Measurements from ENCODE around the gene TLE5.
A peak's percentile ranks its signal among the peaks of the same experiment; 100 is the strongest.
"Not testable (repeated sequence)": the region's sequence is repeated elsewhere in the genome, so short reads cannot be mapped to it uniquely, and the experiment has no call there.

The TLE5 gene

DNA sequence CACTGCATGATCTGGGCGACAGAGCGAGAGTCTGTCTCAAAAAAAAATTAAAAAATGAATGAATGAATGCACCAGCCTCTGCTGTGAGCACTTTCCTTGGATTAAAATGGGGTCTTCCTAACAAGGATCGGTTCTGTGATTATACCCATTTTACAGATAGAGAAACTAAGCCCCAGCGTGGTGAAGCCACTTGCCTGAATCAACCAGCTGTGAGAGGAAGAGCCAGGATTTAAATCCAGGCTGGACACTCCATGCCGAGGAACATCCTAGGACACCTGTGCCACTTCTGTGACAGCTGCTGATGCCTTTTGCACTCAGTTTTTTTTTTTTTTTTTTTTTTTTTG is 14.1 kb downstream of the TLE5 start:
- H3K4me3 Mint-ChIP-seq, result no peak overlapping the region
- peaks cover 10% of the 10 kb centered on the region for H3K4me1 Mint-ChIP-seq
- no peaks in the 10 kb centered on the region for H3K9me3 Mint-ChIP-seq
- no peaks in the 10 kb centered on the region for H3K27me3 Mint-ChIP-seq
- H3K36me3 Mint-ChIP-seq, result peaks cover 3% of the 10 kb centered on the region
- no peak for DNase-seq (ENCODE audit: low spot score in 2 of 2)
- no peak overlapping the region for H3K27ac Mint-ChIP-seq
- ATAC-seq (ENCODE audit: low read depth), result no peak

DNA sequence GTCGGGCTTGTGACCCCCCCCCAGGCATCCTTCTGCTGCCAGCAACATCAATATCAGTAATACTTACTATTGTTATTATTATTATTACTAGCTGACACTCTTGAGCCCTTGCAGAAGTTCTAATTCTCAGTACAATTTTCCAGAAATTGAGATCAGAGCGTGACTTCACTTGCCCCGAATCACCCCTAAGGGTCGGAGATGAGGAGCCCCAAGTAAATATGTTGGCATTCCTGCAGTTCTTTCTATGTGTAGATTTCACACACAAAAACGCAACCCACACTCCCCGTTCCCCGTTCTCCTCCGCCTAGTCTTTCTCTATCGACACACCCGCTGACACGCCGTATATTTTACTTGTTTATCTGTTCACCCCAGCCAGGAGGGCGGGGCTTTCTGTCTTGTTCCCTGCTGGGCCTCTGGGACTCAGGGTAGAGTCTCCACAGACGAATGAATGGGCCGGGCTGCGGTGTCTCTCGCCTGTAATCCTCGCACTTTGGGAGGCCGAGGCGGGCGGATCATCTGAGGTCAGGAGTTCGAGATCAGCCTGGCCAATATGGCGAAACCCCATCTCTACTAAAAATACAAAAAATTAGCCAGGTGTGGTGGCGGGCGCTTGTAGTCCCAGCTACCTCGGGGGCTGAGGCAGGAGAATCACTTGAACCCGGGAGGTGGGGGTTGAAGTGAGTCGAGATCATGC is 14.7 kb downstream of the TLE5 start:
- H3K36me3 Mint-ChIP-seq, result peaks cover 2% of the 10 kb centered on the region
- ATAC-seq (ENCODE audit: low read depth) (peak; percentile 79), DNase-seq (ENCODE audit: low spot score in 2 of 2) (no peak)
- H3K9me3 Mint-ChIP-seq, result no peaks in the 10 kb centered on the region
- peaks cover under 1% of the 10 kb centered on the region for H3K27me3 Mint-ChIP-seq
- H3K4me1 Mint-ChIP-seq, result peaks cover 11% of the 10 kb centered on the region
- H3K27ac Mint-ChIP-seq, result peak overlapping the region; percentile 8
- peak overlapping the region; percentile 77 for H3K4me3 Mint-ChIP-seq

DNA sequence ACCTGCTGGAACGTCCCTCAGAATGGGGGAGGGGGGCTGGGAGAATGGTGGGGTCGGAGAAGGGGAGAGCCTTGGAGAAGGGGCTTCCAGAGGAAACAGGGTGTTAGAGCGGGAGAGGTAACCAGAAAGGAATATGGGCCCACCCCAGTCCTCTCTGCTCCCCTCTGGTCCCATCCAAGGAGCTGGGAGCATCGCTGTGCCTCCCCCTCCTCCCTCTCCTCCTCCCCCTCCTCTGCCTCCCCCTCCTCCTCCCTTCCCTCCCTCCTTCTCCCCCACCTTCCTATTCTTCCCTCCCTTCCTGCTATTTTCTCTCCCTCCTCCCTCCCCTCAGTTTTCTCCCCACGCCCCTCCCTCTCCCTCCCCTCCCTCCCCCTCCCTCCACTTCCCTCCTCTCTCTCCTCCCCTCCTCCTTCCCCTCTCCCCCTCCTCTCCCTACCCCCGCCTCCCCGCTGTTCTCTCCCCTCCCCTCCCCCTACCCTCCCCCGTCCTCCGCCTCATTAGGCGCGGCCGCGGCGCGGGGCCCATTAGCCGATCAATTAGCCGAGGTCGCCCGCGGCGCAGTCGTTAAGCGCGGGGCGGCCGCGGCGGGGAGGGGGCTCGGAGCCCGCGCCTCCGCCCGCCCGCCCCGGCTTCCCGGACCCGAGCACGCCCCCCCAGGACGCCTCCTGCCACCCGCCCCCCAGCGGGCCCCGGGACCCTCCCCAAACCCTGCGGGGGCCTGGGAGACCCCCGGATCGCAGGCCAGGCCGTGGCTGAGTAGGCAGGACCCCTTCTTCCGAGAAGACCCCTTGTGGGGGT is 15.4 kb downstream of the TLE5 start:
- H3K4me1 Mint-ChIP-seq, result peaks cover 15% of the 10 kb centered on the region
- H3K27ac Mint-ChIP-seq, result no peak overlapping the region
- peak overlapping the region; percentile 77 for H3K4me3 Mint-ChIP-seq
- H3K27me3 Mint-ChIP-seq, result peaks cover 4% of the 10 kb centered on the region
- DNase-seq (ENCODE audit: low spot score in 2 of 2) (no peak), ATAC-seq (ENCODE audit: low read depth) (no peak)
- no peaks in the 10 kb centered on the region for H3K9me3 Mint-ChIP-seq
- no peaks in the 10 kb centered on the region for H3K36me3 Mint-ChIP-seq

DNA sequence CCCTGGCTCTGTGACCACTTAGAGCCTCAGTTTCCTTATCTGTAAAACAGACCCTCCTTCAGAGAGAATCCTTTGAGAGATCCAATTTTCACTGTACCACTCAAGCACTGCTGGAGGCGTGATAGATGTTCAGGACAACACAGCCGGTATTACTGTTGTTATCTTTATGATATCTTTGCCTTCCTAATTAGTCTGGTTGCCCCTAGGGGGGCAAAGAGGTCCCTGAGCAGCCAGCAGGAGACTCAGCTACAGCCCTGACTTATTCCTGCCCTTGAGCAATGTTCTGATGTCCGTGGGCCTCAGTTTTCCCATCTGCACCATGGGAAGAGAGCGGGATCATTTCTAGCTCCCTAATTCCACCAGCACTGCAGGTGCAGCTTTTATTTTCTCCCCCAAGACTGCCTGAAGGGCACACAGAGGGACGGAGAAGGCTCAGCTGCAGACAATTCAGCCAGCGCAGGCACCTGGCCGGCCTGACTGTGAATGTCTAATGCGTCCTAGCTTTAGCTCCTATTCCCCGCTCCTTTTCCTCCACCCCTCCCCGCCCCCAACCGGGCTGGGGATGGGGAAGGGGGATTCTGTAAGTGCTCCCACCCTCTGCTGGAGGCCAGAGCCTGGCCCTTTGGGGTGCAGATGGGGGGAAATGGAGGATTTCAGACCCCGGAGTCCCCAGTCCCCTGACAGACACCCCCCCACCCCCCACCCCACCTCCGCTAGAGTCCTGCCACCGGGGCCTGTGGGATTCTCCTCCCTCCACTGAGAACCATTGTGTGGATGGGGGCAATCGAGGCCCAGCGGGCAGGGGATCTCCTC is 16.2 kb downstream of the TLE5 start:
- no peaks in the 10 kb centered on the region for H3K9me3 Mint-ChIP-seq
- H3K4me3 Mint-ChIP-seq, result peak overlapping the region; percentile 43
- H3K36me3 Mint-ChIP-seq, result no peaks in the 10 kb centered on the region
- H3K27me3 Mint-ChIP-seq, result peaks cover 7% of the 10 kb centered on the region
- H3K4me1 Mint-ChIP-seq, result peaks cover 18% of the 10 kb centered on the region
- no peak for ATAC-seq (ENCODE audit: low read depth)
- DNase-seq (ENCODE audit: low spot score in 2 of 2), result no peak
- H3K27ac Mint-ChIP-seq, result no peak overlapping the region

DNA sequence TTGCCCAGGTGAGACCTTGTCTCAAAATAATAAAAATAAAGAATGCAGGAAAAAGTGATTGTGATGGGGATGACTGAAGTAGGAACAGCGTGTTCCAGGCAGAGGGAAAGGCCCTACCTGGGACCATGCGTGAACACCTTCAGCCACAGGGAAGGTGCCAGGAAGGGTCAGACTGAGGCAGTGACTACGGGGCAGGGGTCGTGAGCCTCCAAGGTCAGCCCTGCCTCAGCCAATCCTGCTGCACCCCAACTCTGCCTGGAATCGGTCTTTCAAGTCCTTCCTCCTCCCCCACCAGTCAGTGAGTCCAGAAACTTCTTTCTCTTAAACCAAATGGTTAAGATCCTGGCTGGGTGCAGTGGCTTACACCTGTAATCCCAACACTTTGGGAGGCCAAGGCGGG is 17.1 kb downstream of the TLE5 start:
- Mint-ChIP-seq H3K9me3 (no peaks in the 10 kb centered on the region), H3K27me3 (peaks cover 7% of the 10 kb centered on the region), H3K4me1 (peaks cover 22% of the 10 kb centered on the region), H3K4me3 (no peak overlapping the region), H3K27ac (no peak overlapping the region), H3K36me3 (no peaks in the 10 kb centered on the region)
- ATAC-seq (ENCODE audit: low read depth) (no peak), DNase-seq (ENCODE audit: low spot score in 2 of 2) (no peak)

DNA sequence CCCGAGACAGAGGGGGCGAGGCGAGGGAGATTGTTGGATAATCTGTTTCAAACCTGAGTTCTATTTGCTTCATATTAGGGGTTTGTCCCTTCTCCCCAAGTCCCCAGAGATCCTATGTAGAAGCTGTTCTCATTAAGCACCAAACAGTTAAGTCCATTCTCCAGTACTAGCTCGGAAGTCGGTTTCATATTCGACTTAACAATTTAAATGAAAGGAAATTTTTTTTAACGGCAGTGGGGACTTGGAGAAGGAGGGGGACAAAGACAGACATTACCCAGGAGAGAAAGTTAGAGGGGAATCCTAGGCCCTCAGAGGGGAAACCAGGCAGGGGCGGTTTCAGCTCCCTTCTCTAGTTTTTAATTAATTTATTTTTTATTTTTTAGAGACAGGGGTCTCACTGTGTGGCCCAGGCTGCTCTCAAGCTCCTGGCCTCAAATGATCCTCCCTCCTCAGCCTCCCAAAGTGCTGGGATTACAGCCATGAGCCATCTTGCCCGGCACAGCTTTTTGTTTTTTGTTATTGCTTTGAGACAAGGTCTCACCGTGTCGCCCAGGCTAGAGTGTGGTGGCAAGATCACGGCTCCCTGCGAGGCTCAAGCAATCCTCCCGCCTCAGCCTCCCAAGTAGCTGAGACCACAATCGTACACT is 19.6 kb downstream of the TLE5 start:
- DNase-seq (ENCODE audit: low spot score in 2 of 2) (no peak), ATAC-seq (ENCODE audit: low read depth) (no peak)
- peaks cover 7% of the 10 kb centered on the region for H3K27me3 Mint-ChIP-seq
- no peaks in the 10 kb centered on the region for H3K9me3 Mint-ChIP-seq
- no peak overlapping the region for H3K27ac Mint-ChIP-seq
- H3K36me3 Mint-ChIP-seq, result no peaks in the 10 kb centered on the region
- H3K4me3 Mint-ChIP-seq, result peak overlapping the region; percentile 19
- H3K4me1 Mint-ChIP-seq, result peaks cover 17% of the 10 kb centered on the region

DNA sequence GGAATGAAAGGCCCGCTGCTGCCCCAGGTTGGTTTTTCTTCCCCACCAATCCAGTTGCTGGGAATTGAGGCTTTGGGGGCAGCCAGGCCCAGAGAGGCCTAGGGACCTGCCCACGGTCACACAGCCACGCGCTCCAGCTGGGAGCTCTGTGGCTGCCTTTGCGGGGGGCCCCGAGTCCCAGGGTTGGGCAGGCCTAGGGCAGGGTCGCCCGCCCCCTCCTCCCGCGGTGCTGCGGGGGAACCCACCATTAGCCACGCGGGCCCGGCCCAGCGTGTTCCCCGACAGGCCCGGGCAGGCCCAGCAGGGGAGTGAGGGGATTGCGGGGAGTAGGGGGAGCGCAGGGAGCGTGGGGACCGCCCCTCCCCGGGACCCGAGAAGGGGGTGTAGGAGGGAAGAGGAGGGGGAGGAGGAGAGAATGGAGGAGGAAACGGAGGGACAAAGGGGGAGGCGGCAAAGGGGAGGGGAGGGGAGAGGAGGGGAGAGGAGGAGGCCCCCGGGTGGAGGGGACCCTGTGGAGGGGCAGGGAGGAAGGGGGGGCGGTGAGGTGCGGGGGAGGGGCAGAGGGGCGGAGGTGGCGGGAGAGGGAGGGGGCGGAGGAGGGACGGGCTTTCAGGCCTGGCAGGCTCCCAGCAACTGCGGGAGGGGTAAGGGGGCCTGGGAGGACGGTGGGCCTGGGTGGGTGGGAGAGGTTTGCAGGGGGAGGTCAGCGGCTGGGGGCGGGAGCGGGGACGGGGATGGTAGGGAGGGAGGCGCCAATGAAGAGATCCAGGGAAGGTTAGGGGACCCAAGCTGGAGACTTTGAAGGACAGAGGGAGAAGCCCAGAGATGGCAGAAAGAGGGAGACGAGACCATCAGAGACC is 20.3 kb downstream of the TLE5 start:
- Mint-ChIP-seq H3K4me1 (peaks cover 12% of the 10 kb centered on the region), H3K36me3 (no peaks in the 10 kb centered on the region), H3K4me3 (no peak overlapping the region), H3K9me3 (no peaks in the 10 kb centered on the region), H3K27ac (no peak overlapping the region), H3K27me3 (peaks cover 7% of the 10 kb centered on the region)
- no peak for ATAC-seq (ENCODE audit: low read depth)
- DNase-seq (ENCODE audit: low spot score in 2 of 2), result no peak

DNA sequence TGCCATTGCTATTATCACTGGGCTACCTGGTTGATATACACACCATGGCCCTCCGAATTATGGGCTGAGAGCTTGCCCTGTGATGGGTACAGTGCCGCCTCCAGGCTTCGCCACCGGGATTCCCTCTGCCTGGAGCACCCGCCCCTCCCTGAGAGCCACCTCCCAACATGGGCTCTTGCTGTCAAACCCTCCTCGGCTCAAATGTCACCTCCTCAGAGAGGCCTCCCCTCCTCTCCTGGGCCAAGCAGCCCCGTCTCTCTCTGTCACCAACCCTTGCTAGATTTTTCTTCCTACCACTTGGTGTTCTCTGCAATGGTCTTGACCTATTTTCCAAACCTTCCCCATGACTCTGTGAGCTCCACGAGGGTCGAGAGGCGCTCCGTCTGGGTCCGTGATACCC is 21.0 kb downstream of the TLE5 start:
- H3K36me3 Mint-ChIP-seq, result no peaks in the 10 kb centered on the region
- H3K4me3 Mint-ChIP-seq, result no peak overlapping the region
- H3K9me3 Mint-ChIP-seq, result no peaks in the 10 kb centered on the region
- H3K27me3 Mint-ChIP-seq, result peaks cover 7% of the 10 kb centered on the region
- DNase-seq (ENCODE audit: low spot score in 2 of 2) (no peak), ATAC-seq (ENCODE audit: low read depth) (no peak)
- H3K4me1 Mint-ChIP-seq, result peaks cover 12% of the 10 kb centered on the region
- no peak overlapping the region for H3K27ac Mint-ChIP-seq

DNA sequence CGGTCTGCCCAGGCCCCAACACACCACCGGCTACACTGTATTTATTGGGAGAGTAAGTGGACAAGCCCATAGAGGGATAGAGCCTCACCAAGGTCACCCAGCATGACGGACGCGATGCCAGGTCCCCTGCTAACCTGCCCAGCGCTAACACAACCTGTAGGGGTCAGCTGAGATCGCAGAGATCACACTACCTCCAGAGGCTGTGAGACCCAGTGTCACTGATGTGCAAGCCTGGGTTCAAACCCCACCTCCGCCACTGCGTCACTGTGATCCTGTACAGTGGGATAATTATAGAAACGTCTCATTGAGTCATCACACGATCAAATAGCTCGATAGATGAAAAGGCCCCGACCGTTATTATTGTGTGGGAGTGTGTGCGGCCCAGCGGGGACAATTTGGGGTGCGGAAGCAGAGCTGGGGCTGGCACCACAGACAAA is 22.6 kb downstream of the TLE5 start:
- no peak overlapping the region for H3K27ac Mint-ChIP-seq
- H3K36me3 Mint-ChIP-seq, result no peaks in the 10 kb centered on the region
- ATAC-seq (ENCODE audit: low read depth), result no peak
- H3K4me1 Mint-ChIP-seq, result peaks cover 20% of the 10 kb centered on the region
- no peak overlapping the region for H3K4me3 Mint-ChIP-seq
- peaks cover 7% of the 10 kb centered on the region for H3K27me3 Mint-ChIP-seq
- no peaks in the 10 kb centered on the region for H3K9me3 Mint-ChIP-seq
- DNase-seq (ENCODE audit: low spot score in 2 of 2), result no peak

DNA sequence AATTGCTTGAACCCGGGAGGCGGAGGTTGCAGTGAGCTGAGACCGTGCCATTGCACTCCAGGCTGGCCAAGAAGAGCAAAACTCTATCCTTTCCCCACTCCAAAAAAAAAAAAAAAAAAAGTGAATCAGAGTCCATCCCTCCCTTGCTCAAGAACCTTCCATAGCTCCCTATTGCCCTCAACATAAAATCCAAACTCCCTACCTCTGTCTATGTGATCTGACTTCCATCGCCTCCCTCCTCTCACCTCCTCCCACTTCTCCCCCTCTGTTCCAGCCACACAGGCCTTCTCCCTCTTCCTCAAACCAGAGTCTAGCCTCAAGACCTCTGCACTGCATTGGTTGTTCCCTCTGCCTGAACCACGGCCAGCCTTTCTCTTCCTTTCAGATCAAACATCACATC is 23.2 kb downstream of the TLE5 start:
- DNase-seq (ENCODE audit: low spot score in 2 of 2), result no peak
- peaks cover 24% of the 10 kb centered on the region for H3K4me1 Mint-ChIP-seq
- no peaks in the 10 kb centered on the region for H3K36me3 Mint-ChIP-seq
- H3K27me3 Mint-ChIP-seq, result peaks cover 12% of the 10 kb centered on the region
- H3K4me3 Mint-ChIP-seq, result no peak overlapping the region
- no peak overlapping the region for H3K27ac Mint-ChIP-seq
- ATAC-seq (ENCODE audit: low read depth), result no peak
- H3K9me3 Mint-ChIP-seq, result no peaks in the 10 kb centered on the region

DNA sequence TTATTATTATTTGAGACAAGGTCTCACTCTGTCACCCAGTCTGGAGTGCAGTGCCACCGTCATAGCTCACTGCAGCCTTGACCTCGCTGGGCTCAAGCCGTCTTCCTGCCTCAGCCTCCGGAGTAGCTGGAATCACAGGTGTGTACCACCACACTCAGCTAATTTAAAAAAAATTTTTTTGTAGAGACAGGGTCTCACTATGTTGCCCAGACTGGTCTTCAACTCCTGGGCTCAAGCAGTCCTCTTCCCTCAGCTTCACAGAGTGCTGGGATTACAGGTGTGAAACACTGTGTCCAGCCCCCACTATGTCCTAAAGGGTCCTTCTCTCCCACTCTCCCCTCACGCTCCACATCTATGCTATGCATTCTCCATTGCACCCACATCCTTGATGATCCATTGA is 24.1 kb downstream of the TLE5 start:
- Mint-ChIP-seq H3K4me1 (peaks cover 25% of the 10 kb centered on the region), H3K27ac (no peak overlapping the region), H3K9me3 (no peaks in the 10 kb centered on the region), H3K27me3 (peaks cover 12% of the 10 kb centered on the region), H3K4me3 (no peak overlapping the region), H3K36me3 (no peaks in the 10 kb centered on the region)
- ATAC-seq (ENCODE audit: low read depth) (no peak), DNase-seq (ENCODE audit: low spot score in 2 of 2) (no peak)

DNA sequence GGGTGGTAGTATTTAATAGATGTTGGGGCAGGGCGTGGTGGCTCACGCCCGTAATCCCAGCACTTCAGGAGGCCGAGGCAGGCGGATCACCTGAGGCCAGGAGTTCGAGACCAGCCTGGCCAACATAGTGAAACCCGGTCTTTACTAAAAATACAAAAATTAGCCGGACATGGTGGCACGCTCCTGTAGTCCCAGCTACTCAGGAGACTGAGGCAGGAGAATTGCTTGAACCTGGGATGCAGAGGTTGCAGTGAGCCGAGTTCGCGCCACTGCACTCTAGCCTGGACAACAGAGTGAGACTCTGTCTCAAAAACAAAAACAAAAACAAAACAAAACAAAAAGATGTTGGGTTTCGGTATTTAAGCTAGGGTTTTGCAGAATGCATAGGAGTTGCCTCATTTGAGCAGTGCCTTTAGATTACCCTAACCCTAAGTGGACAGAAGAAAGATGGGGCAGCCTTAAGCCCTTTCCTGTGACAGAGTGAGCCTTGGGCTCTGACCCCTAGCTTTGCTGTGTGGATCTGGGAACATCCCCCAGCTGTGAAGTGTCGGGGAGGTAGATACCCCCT is 25.2 kb downstream of the TLE5 start:
- ATAC-seq (ENCODE audit: low read depth); H3K27ac Mint-ChIP-seq; H3K36me3 Mint-ChIP-seq; DNase-seq (ENCODE audit: low spot score in 2 of 2); H3K9me3 Mint-ChIP-seq; H3K27me3 Mint-ChIP-seq: not testable (repeated sequence)
- peak overlapping the region; percentile 87 for H3K4me3 Mint-ChIP-seq
- peaks cover 20% of the 10 kb centered on the region for H3K4me1 Mint-ChIP-seq
